ENCODE measurements around the gene CDC37. TPM values are rescaled to one million over a fixed set of nuclear protein-coding genes. Genes with fewer than 3 reads are reported as not detected.

CDC37 gene
- total RNA-seq, 1 experiment from 2014 or later: 154 TPM

- no peaks in the 10 kb centered on the region for H3K9me3 ChIP-seq
- POLR2A ChIA-PET: interaction anchor here (0.6 kb wide), 1 partner anchor 129 kb away, joined by 10 read pairs; no protein-coding TSS in a partner anchor
- DNase-seq: no peak
- H3K4me1 ChIP-seq: peaks cover 15% of the 10 kb centered on the region
- peak overlapping the region; percentile 25 for H3K4me3 ChIP-seq (ENCODE audit: low read depth, low read length)
- Mint-ChIP-seq H3K27me3 (ENCODE audit: insufficient read depth, unreplicated experiment) (peaks cover 30% of the 10 kb centered on the region), H3K4me3 (ENCODE audit: unreplicated experiment) (peak overlapping the region; percentile 72), H3K27ac (ENCODE audit: unreplicated experiment) (no peak overlapping the region), H3K36me3 (ENCODE audit: insufficient read depth, unreplicated experiment) (peaks cover 9% of the 10 kb centered on the region), H3K9me3 (ENCODE audit: unreplicated experiment) (no peaks in the 10 kb centered on the region), H3K4me1 (ENCODE audit: low read depth, unreplicated experiment) (peaks cover 16% of the 10 kb centered on the region)
- H3K36me3 ChIP-seq (ENCODE audit: control insufficient read depth, insufficient read depth, low read length): no peaks in the 10 kb centered on the region
- CTCF ChIA-PET: interaction anchor here (0.6 to 2.8 kb wide), 5 partner anchors 9 to 322 kb away, joined by 3 to 9 read pairs (median 5); partner anchors contain the start of gene CDC37
- intact Hi-C loops (cut with micrococcal nuclease; ENCODE audit: unreplicated experiment): no loop called here
- TF ChIP-seq, protein P1, sequence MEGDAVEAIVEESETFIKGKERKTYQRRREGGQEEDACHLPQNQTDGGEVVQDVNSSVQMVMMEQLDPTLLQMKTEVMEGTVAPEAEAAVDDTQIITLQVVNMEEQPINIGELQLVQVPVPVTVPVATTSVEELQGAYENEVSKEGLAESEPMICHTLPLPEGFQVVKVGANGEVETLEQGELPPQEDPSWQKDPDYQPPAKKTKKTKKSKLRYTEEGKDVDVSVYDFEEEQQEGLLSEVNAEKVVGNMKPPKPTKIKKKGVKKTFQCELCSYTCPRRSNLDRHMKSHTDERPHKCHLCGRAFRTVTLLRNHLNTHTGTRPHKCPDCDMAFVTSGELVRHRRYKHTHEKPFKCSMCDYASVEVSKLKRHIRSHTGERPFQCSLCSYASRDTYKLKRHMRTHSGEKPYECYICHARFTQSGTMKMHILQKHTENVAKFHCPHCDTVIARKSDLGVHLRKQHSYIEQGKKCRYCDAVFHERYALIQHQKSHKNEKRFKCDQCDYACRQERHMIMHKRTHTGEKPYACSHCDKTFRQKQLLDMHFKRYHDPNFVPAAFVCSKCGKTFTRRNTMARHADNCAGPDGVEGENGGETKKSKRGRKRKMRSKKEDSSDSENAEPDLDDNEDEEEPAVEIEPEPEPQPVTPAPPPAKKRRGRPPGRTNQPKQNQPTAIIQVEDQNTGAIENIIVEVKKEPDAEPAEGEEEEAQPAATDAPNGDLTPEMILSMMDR (IDR thresholded peaks at IDR 0.05; ENCODE audit: insufficient read depth in 1 of 2, low read depth in 1 of 2, low read length in 1 of 2, severe bottlenecking in 1 of 2, unreplicated experiment in 1 of 2): no peak
- peaks cover 7% of the 10 kb centered on the region for H3K27me3 ChIP-seq (replicated peaks; ENCODE audit: control insufficient read depth, insufficient read depth, low read length)
- no TSS peak for BruUV-seq (replicated peaks)
These were observed 15.3 kb upstream of the CDC37 start for GRCh38 chr19:10418485-10419199.

GRCh38 chr19:10418235-10418484, 14.8 kb upstream of the CDC37 start:
- no peak for DNase-seq
- TF ChIP-seq, protein P1 (IDR thresholded peaks at IDR 0.05; ENCODE audit: insufficient read depth in 1 of 2, low read depth in 1 of 2, low read length in 1 of 2, severe bottlenecking in 1 of 2, unreplicated experiment in 1 of 2): no peak
- H3K27me3 ChIP-seq (replicated peaks; ENCODE audit: control insufficient read depth, insufficient read depth, low read length): peaks cover 7% of the 10 kb centered on the region
- H3K4me3 Mint-ChIP-seq (ENCODE audit: unreplicated experiment): peak overlapping the region; percentile 72
- H3K4me1 ChIP-seq: peaks cover 15% of the 10 kb centered on the region
- peaks cover 16% of the 10 kb centered on the region for H3K4me1 Mint-ChIP-seq (ENCODE audit: low read depth, unreplicated experiment)
- POLR2A ChIA-PET: interaction anchor here (0.6 kb wide), 1 partner anchor 130 kb away, joined by 10 read pairs; no protein-coding TSS in a partner anchor
- peaks cover 9% of the 10 kb centered on the region for H3K36me3 Mint-ChIP-seq (ENCODE audit: insufficient read depth, unreplicated experiment)
- H3K36me3 ChIP-seq (ENCODE audit: control insufficient read depth, insufficient read depth, low read length): no peaks in the 10 kb centered on the region
- no peak overlapping the region for H3K27ac Mint-ChIP-seq (ENCODE audit: unreplicated experiment)
- no peaks in the 10 kb centered on the region for H3K9me3 Mint-ChIP-seq (ENCODE audit: unreplicated experiment)
- BruUV-seq (replicated peaks): no TSS peak
- CTCF ChIA-PET: interaction anchor here (0.8 to 2.8 kb wide), 4 partner anchors 10 to 322 kb away, joined by 3 to 9 read pairs (median 6); partner anchors contain the start of gene CDC37
- H3K9me3 ChIP-seq: no peaks in the 10 kb centered on the region
- peaks cover 30% of the 10 kb centered on the region for H3K27me3 Mint-ChIP-seq (ENCODE audit: insufficient read depth, unreplicated experiment)
- intact Hi-C loops (cut with micrococcal nuclease; ENCODE audit: unreplicated experiment): no loop called here
- no peak overlapping the region for H3K4me3 ChIP-seq (ENCODE audit: low read depth, low read length)

DNA sequence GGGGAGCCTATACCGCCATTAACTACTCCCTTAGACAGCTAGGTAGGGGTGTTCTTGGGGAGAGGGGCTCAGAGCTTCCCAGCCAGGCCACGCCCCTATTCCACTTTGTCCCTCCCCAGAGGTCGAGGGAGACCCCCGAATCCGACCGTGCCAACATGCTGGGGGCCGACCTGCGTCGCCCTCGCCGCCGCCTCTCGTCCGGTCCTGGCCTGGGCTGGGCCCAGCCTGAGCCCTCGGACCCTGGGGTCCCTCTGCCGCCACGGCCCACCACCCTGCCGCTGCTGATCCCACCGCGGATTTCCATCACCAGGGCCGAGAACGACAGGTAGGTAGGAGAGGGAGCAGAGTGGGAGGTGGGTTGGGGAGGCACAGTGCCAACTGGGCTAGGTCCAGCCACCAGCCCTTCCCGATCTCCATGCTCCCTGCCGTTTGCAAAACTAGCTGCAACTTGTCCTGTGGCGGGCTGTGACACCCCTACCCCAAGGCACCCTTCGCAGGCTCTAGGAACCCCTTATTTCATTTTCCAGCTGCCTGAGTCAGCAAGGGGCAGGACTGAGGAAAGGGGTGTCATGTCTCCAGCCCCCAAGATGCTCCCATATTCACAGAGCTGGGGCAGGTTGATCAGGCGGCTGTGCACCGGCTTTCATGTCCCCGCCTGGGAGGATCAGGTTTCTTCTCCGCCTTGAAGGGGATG, 14.3 kb upstream of the CDC37 start:
- Mint-ChIP-seq H3K27me3 (ENCODE audit: insufficient read depth, unreplicated experiment) (peaks cover 30% of the 10 kb centered on the region), H3K36me3 (ENCODE audit: insufficient read depth, unreplicated experiment) (peaks cover 9% of the 10 kb centered on the region), H3K4me1 (ENCODE audit: low read depth, unreplicated experiment) (peaks cover 16% of the 10 kb centered on the region), H3K27ac (ENCODE audit: unreplicated experiment) (no peak overlapping the region), H3K9me3 (ENCODE audit: unreplicated experiment) (no peaks in the 10 kb centered on the region), H3K4me3 (ENCODE audit: unreplicated experiment) (no peak overlapping the region)
- H3K27me3 ChIP-seq (replicated peaks; ENCODE audit: control insufficient read depth, insufficient read depth, low read length): peaks cover 7% of the 10 kb centered on the region
- intact Hi-C loops (cut with micrococcal nuclease; ENCODE audit: unreplicated experiment): no loop called here
- BruUV-seq (replicated peaks): no TSS peak
- CTCF ChIA-PET: interaction anchor here (0.7 to 2.8 kb wide), 6 partner anchors 10 to 321 kb away, joined by 3 to 9 read pairs (median 6); partner anchors contain the start of gene CDC37
- H3K4me3 ChIP-seq (ENCODE audit: low read depth, low read length): no peak overlapping the region
- peaks cover 15% of the 10 kb centered on the region for H3K4me1 ChIP-seq
- no peaks in the 10 kb centered on the region for H3K36me3 ChIP-seq (ENCODE audit: control insufficient read depth, insufficient read depth, low read length)
- TF ChIP-seq, protein P1 (IDR thresholded peaks at IDR 0.05; ENCODE audit: insufficient read depth in 1 of 2, low read depth in 1 of 2, low read length in 1 of 2, severe bottlenecking in 1 of 2, unreplicated experiment in 1 of 2): no peak
- POLR2A ChIA-PET: no interaction called here
- no peaks in the 10 kb centered on the region for H3K9me3 ChIP-seq
- no peak for DNase-seq
